Cerebellar nuclear complex (tissue), 1 donor: Measurements from ENCODE around the gene ATXN7.

Source experiments
- DNase-seq, 2 experiments: peaks; one replicate each; lab custom pipeline; 2025; lab: John Stamatoyannopoulos, UW

Gene ATXN7

GRCh38 chr3:64021922-64022321 lies 158.3 kb downstream of the ATXN7 start:
- DNase-seq, result no peak

GRCh38 chr3:64022451-64023186 lies 159.0 kb downstream of the ATXN7 start:
- no peak for DNase-seq

GRCh38 chr3:64023187-64023860 lies 159.7 kb downstream of the ATXN7 start, which contains the start of gene PSMD6:
PSMD6 (minus strand) TSS chr3:64023494; CDS start chr3:64023419, 75 bp downstream.
- DNase-seq, result peak in 1 of 2 experiments; percentile 40

- no peak for DNase-seq
Measured at GRCh38 chr3:64023861-64024223, 160.2 kb downstream of the ATXN7 start.

- no peak for DNase-seq
Measured at GRCh38 chr3:64026346-64026745, 162.7 kb downstream of the ATXN7 start.

GRCh38 chr3:64027658-64028057 lies 164.0 kb downstream of the ATXN7 start:
- no peak for DNase-seq

GRCh38 chr3:64028754-64029153 lies 165.1 kb downstream of the ATXN7 start:
- DNase-seq, result no peak

GRCh38 chr3:64029287-64029686 lies 165.6 kb downstream of the ATXN7 start:
- DNase-seq, result no peak

- DNase-seq, result peak in 1 of 2 experiments; percentile 30
Measured at GRCh38 chr3:64030741-64031140, 167.1 kb downstream of the ATXN7 start.

GRCh38 chr3:64031540-64032508 lies 168.2 kb downstream of the ATXN7 start:
- no peak for DNase-seq

GRCh38 chr3:64033069-64033468 lies 169.4 kb downstream of the ATXN7 start:
- DNase-seq, result no peak

GRCh38 chr3:64037084-64037483 lies 173.4 kb downstream of the ATXN7 start:
- no peak for DNase-seq

- DNase-seq, result no peak
Measured at GRCh38 chr3:64038253-64038767, 174.6 kb downstream of the ATXN7 start.

- DNase-seq, result no peak
Measured at GRCh38 chr3:64039332-64039731, 175.7 kb downstream of the ATXN7 start.

- DNase-seq, result no peak
Measured at GRCh38 chr3:64039981-64040733, 176.5 kb downstream of the ATXN7 start.

- no peak for DNase-seq
Measured at GRCh38 chr3:64042952-64043351, 179.3 kb downstream of the ATXN7 start.

- no peak for DNase-seq
Measured at GRCh38 chr3:64046592-64046991, 182.9 kb downstream of the ATXN7 start.

- no peak for DNase-seq
Measured at GRCh38 chr3:64046996-64047594, 183.4 kb downstream of the ATXN7 start.

- no peak for DNase-seq
Measured at GRCh38 chr3:64047787-64048186, 184.1 kb downstream of the ATXN7 start.

GRCh38 chr3:64048631-64049061 lies 185.0 kb downstream of the ATXN7 start:
- DNase-seq, result no peak

GRCh38 chr3:64049136-64049535 lies 185.5 kb downstream of the ATXN7 start:
- no peak for DNase-seq
